ENCODE results near the gene GABBR2. TPM values are rescaled to one million over a fixed set of nuclear protein-coding genes. Genes with fewer than 3 reads are reported as not detected.

The GABBR2 gene
- total and polyA plus RNA-seq, 9 of the 15 experiments (the other 6 are each of a cell fraction or from before 2014, with no cell fraction given), result 0.15 to 1.9 (median 0.32) TPM

DNA sequence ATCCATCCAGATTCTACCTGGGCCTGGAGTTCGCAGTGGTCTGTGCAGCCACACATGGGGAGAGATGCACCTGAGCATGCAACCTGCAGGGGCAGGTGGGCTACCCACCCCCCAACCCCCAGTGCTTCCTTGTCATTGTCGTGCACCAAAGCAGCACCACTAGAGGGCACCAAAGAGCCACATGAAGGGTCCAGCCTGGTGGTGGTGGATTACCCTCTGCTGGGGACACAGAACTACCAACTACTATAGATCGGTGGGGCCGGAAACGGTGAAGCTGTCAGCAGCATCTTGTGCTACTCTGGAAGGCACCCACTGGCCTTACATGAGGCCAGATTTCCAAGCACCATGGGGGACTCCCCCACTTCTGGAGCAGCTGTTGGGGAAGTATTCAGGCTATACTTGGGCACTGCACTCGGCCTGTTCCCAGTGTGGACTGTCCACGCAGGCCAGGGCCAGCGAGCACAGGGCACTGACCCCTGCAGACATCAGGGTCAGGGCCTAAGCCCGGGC, 393.1 kb downstream of the GABBR2 start (continued):
- TF ChIP-seq KLF1 (tag; IDR thresholded peaks at IDR 0.05) (0 out of 2 replicates have a peak, but pooled peaks have one; percentile 17), RCOR1 (IDR thresholded peaks at IDR 0.05; ENCODE audit: borderline replicate concordance in 1 of 2, low read depth in 2 of 2, low read length in 2 of 2) (peak in 1 of 2 experiments; percentile 28; a peak in 1 of 4 replicates), MAFF (IDR thresholded peaks at IDR 0.05; ENCODE audit: low read length) (0 out of 2 replicates have a peak, but pooled peaks have one; percentile 1), FOXJ3 (CRISPR knock-in tag; IDR thresholded peaks at IDR 0.05) (no peak), XRCC3 (IDR thresholded peaks at IDR 0.05) (no peak), ZNF668 (CRISPR knock-in tag; IDR thresholded peaks at IDR 0.05) (no peak), ZBTB7A (IDR thresholded peaks at IDR 0.05; ENCODE audit: borderline replicate concordance, control insufficient read depth, low read depth, low read length) (peak; percentile 100), ZKSCAN1 (IDR thresholded peaks at IDR 0.05; ENCODE audit: low read depth, low read length) (0 out of 2 replicates have a peak, but pooled peaks have one; percentile 15), ZNF140 (CRISPR knock-in tag; IDR thresholded peaks at IDR 0.05) (no peak), ZBTB17 (CRISPR knock-in tag; IDR thresholded peaks at IDR 0.05) (no peak), RBM22 (IDR thresholded peaks at IDR 0.05; ENCODE audit: low read depth, low read length, poor library complexity, severe bottlenecking) (no peak), POLR2G (IDR thresholded peaks at IDR 0.05; ENCODE audit: low read depth, low read length) (no peak), MTF1 (CRISPR knock-in tag; IDR thresholded peaks at IDR 0.05; ENCODE audit: borderline replicate concordance) (no peak)
- TF ChIP-seq, protein P1, sequence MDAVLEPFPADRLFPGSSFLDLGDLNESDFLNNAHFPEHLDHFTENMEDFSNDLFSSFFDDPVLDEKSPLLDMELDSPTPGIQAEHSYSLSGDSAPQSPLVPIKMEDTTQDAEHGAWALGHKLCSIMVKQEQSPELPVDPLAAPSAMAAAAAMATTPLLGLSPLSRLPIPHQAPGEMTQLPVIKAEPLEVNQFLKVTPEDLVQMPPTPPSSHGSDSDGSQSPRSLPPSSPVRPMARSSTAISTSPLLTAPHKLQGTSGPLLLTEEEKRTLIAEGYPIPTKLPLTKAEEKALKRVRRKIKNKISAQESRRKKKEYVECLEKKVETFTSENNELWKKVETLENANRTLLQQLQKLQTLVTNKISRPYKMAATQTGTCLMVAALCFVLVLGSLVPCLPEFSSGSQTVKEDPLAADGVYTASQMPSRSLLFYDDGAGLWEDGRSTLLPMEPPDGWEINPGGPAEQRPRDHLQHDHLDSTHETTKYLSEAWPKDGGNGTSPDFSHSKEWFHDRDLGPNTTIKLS (IDR thresholded peaks at IDR 0.05; ENCODE audit: borderline replicate concordance, low read depth), result no peak; the same call in 1 of the 2 replicates
- TF ChIP-seq, protein P2, sequence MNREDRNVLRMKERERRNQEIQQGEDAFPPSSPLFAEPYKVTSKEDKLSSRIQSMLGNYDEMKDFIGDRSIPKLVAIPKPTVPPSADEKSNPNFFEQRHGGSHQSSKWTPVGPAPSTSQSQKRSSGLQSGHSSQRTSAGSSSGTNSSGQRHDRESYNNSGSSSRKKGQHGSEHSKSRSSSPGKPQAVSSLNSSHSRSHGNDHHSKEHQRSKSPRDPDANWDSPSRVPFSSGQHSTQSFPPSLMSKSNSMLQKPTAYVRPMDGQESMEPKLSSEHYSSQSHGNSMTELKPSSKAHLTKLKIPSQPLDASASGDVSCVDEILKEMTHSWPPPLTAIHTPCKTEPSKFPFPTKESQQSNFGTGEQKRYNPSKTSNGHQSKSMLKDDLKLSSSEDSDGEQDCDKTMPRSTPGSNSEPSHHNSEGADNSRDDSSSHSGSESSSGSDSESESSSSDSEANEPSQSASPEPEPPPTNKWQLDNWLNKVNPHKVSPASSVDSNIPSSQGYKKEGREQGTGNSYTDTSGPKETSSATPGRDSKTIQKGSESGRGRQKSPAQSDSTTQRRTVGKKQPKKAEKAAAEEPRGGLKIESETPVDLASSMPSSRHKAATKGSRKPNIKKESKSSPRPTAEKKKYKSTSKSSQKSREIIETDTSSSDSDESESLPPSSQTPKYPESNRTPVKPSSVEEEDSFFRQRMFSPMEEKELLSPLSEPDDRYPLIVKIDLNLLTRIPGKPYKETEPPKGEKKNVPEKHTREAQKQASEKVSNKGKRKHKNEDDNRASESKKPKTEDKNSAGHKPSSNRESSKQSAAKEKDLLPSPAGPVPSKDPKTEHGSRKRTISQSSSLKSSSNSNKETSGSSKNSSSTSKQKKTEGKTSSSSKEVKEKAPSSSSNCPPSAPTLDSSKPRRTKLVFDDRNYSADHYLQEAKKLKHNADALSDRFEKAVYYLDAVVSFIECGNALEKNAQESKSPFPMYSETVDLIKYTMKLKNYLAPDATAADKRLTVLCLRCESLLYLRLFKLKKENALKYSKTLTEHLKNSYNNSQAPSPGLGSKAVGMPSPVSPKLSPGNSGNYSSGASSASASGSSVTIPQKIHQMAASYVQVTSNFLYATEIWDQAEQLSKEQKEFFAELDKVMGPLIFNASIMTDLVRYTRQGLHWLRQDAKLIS (CRISPR knock-in tag; IDR thresholded peaks at IDR 0.05), result no peak
- TF ChIP-seq, protein P3, sequence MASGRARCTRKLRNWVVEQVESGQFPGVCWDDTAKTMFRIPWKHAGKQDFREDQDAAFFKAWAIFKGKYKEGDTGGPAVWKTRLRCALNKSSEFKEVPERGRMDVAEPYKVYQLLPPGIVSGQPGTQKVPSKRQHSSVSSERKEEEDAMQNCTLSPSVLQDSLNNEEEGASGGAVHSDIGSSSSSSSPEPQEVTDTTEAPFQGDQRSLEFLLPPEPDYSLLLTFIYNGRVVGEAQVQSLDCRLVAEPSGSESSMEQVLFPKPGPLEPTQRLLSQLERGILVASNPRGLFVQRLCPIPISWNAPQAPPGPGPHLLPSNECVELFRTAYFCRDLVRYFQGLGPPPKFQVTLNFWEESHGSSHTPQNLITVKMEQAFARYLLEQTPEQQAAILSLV (tag; IDR thresholded peaks at IDR 0.05), result no peak
- TF ChIP-seq, protein P4, sequence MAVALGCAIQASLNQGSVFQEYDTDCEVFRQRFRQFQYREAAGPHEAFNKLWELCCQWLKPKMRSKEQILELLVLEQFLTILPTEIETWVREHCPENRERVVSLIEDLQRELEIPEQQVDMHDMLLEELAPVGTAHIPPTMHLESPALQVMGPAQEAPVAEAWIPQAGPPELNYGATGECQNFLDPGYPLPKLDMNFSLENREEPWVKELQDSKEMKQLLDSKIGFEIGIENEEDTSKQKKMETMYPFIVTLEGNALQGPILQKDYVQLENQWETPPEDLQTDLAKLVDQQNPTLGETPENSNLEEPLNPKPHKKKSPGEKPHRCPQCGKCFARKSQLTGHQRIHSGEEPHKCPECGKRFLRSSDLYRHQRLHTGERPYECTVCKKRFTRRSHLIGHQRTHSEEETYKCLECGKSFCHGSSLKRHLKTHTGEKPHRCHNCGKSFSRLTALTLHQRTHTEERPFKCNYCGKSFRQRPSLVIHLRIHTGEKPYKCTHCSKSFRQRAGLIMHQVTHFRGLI (CRISPR knock-in tag; IDR thresholded peaks at IDR 0.05), result no peak
- TF ChIP-seq, protein P5, sequence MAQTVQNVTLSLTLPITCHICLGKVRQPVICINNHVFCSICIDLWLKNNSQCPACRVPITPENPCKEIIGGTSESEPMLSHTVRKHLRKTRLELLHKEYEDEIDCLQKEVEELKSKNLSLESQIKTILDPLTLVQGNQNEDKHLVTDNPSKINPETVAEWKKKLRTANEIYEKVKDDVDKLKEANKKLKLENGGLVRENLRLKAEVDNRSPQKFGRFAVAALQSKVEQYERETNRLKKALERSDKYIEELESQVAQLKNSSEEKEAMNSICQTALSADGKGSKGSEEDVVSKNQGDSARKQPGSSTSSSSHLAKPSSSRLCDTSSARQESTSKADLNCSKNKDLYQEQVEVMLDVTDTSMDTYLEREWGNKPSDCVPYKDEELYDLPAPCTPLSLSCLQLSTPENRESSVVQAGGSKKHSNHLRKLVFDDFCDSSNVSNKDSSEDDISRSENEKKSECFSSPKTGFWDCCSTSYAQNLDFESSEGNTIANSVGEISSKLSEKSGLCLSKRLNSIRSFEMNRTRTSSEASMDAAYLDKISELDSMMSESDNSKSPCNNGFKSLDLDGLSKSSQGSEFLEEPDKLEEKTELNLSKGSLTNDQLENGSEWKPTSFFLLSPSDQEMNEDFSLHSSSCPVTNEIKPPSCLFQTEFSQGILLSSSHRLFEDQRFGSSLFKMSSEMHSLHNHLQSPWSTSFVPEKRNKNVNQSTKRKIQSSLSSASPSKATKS (CRISPR knock-in tag; IDR thresholded peaks at IDR 0.05), result no peak

All from K562 (cell line).